Measurements from ENCODE around the gene TBX1.

TBX1 gene

GRCh38 chr22:19753996-19754700 lies 6.4 kb upstream of the TBX1 start:
- FAIRE-seq = no peak

GRCh38 chr22:19754701-19755144 lies 5.9 kb upstream of the TBX1 start:
- no peak for FAIRE-seq

GRCh38 chr22:19755145-19755710 lies 5.3 kb upstream of the TBX1 start:
- FAIRE-seq = no peak

- FAIRE-seq = no peak
Measured at GRCh38 chr22:19755722-19756287, 4.8 kb upstream of the TBX1 start.

GRCh38 chr22:19756288-19757128 lies 4.1 kb upstream of the TBX1 start:
- no peak for FAIRE-seq

- no peak for FAIRE-seq
Measured at GRCh38 chr22:19757140-19757984, 3.2 kb upstream of the TBX1 start.

- FAIRE-seq = no peak
Measured at GRCh38 chr22:19757985-19758895, 2.3 kb upstream of the TBX1 start.

- FAIRE-seq = no peak
Measured at GRCh38 chr22:19758896-19759426, 1.6 kb upstream of the TBX1 start.

GRCh38 chr22:19759427-19760057 lies 1.0 kb upstream of the TBX1 start:
- no peak for FAIRE-seq

- FAIRE-seq = no peak
Measured at GRCh38 chr22:19760951-19761724, 560 bp downstream of the TBX1 start.

GRCh38 chr22:19761725-19762567 lies 1.4 kb downstream of the TBX1 start:
- no peak for FAIRE-seq

- no peak for FAIRE-seq
Measured at GRCh38 chr22:19762568-19763457, 2.2 kb downstream of the TBX1 start.

- FAIRE-seq = no peak
Measured at GRCh38 chr22:19763458-19764298, 3.1 kb downstream of the TBX1 start.

- no peak for FAIRE-seq
Measured at GRCh38 chr22:19764299-19764593, 3.7 kb downstream of the TBX1 start.

GRCh38 chr22:19764636-19765476 lies 4.3 kb downstream of the TBX1 start:
- FAIRE-seq = no peak

Measured in G401.6 (cell line).